ENCODE results near the gene CMC2. TPM values are rescaled to one million over a fixed set of nuclear protein-coding genes. Genes with fewer than 3 reads are reported as not detected.

Gene CMC2
- total and polyA plus RNA-seq, 2 of the 13 experiments (the other 11 are each of a cell fraction or from before 2014, with no cell fraction given), result 116 to 129 TPM

GRCh38 chr16:80986557-80986956 is 20.1 kb downstream of the CMC2 start (continued):
- TF ChIP-seq HNF1A (IDR thresholded peaks at IDR 0.05; ENCODE audit: low read depth) (no peak), HNF1A (CRISPR knock-in tag; IDR thresholded peaks at IDR 0.05; ENCODE audit: borderline replicate concordance) (no peak), REXO4 (CRISPR knock-in tag; IDR thresholded peaks at IDR 0.05; ENCODE audit: borderline replicate concordance) (no peak), SIX4 (CRISPR knock-in tag; IDR thresholded peaks at IDR 0.05) (no peak), HNF1B (CRISPR knock-in tag; IDR thresholded peaks at IDR 0.05) (no peak), SYNCRIP (IDR thresholded peaks at IDR 0.05; ENCODE audit: insufficient read depth, low read depth, low read length) (no peak), ZNF337 (CRISPR knock-in tag; IDR thresholded peaks at IDR 0.05; ENCODE audit: borderline replicate concordance, low read depth) (no peak), HOXA9 (CRISPR knock-in tag; IDR thresholded peaks at IDR 0.05; ENCODE audit: borderline replicate concordance) (no peak), FOXA1 (IDR thresholded peaks at IDR 0.05) (no peak), FOXA1 (CRISPR knock-in tag; IDR thresholded peaks at IDR 0.05) (no peak), ZNF432 (CRISPR knock-in tag; IDR thresholded peaks at IDR 0.05; ENCODE audit: borderline replicate concordance) (no peak), SAFB2 (CRISPR knock-in tag; IDR thresholded peaks at IDR 0.05; ENCODE audit: borderline replicate concordance, low read depth) (no peak), ZNF143 (CRISPR knock-in tag; IDR thresholded peaks at IDR 0.05) (no peak)
- TF ChIP-seq, protein P1, sequence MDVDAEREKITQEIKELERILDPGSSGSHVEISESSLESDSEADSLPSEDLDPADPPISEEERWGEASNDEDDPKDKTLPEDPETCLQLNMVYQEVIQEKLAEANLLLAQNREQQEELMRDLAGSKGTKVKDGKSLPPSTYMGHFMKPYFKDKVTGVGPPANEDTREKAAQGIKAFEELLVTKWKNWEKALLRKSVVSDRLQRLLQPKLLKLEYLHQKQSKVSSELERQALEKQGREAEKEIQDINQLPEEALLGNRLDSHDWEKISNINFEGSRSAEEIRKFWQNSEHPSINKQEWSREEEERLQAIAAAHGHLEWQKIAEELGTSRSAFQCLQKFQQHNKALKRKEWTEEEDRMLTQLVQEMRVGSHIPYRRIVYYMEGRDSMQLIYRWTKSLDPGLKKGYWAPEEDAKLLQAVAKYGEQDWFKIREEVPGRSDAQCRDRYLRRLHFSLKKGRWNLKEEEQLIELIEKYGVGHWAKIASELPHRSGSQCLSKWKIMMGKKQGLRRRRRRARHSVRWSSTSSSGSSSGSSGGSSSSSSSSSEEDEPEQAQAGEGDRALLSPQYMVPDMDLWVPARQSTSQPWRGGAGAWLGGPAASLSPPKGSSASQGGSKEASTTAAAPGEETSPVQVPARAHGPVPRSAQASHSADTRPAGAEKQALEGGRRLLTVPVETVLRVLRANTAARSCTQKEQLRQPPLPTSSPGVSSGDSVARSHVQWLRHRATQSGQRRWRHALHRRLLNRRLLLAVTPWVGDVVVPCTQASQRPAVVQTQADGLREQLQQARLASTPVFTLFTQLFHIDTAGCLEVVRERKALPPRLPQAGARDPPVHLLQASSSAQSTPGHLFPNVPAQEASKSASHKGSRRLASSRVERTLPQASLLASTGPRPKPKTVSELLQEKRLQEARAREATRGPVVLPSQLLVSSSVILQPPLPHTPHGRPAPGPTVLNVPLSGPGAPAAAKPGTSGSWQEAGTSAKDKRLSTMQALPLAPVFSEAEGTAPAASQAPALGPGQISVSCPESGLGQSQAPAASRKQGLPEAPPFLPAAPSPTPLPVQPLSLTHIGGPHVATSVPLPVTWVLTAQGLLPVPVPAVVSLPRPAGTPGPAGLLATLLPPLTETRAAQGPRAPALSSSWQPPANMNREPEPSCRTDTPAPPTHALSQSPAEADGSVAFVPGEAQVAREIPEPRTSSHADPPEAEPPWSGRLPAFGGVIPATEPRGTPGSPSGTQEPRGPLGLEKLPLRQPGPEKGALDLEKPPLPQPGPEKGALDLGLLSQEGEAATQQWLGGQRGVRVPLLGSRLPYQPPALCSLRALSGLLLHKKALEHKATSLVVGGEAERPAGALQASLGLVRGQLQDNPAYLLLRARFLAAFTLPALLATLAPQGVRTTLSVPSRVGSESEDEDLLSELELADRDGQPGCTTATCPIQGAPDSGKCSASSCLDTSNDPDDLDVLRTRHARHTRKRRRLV (CRISPR knock-in tag; IDR thresholded peaks at IDR 0.05), result no peak
